ENCODE data around the gene FBXL7. TPM values are rescaled to one million over a fixed set of nuclear protein-coding genes. Genes with fewer than 3 reads are reported as not detected.

The FBXL7 gene
- total RNA-seq, 1 donor from 2014 or later = 12.3 TPM

GRCh38 chr5:15693933-15694332 is 194.0 kb downstream of the FBXL7 start:
- H3F3A ChIP-seq (ENCODE audit: low read depth) = no peaks in the 10 kb centered on the region
- H3K36me3 ChIP-seq = no peaks in the 10 kb centered on the region
- H3K9me3 ChIP-seq (ENCODE audit: low read depth) = no peaks in the 10 kb centered on the region
- no peak overlapping the region for H3K27ac ChIP-seq
- DNase-seq (ENCODE audit: low spot score) = no peak
- H3K27me3 ChIP-seq = no peaks in the 10 kb centered on the region
- no peak overlapping the region for H3K4me2 ChIP-seq
- peaks cover 17% of the 10 kb centered on the region for H3K79me2 ChIP-seq (ENCODE audit: low read depth)
- no peaks in the 10 kb centered on the region for H3K4me1 ChIP-seq
- no peak for TF ChIP-seq EZH2phosphoT487 (IDR thresholded peaks at IDR 0.05)
- TF ChIP-seq EZH2 (IDR thresholded peaks at IDR 0.05) = no peak
- TF ChIP-seq CTCF (IDR thresholded peaks at IDR 0.05) = no peak
- H3K36me3 Mint-ChIP-seq = no peaks in the 10 kb centered on the region
- peaks cover 10% of the 10 kb centered on the region for H4K20me1 ChIP-seq (ENCODE audit: low read depth)
- no peak overlapping the region for H3K27ac Mint-ChIP-seq
- no peak overlapping the region for H3K9ac ChIP-seq
- no peak overlapping the region for H3K4me3 Mint-ChIP-seq
- H3K9me3 Mint-ChIP-seq = peaks cover 3% of the 10 kb centered on the region
- no peaks in the 10 kb centered on the region for H3K27me3 Mint-ChIP-seq (ENCODE audit: insufficient read depth, low read depth)
- H3K4me1 Mint-ChIP-seq = peaks cover 32% of the 10 kb centered on the region
- H2AFZ ChIP-seq (replicated peaks) = no peak overlapping the region
- no peak overlapping the region for H3K4me3 ChIP-seq

GRCh38 chr5:15694696-15695214 is 194.8 kb downstream of the FBXL7 start:
- Histone ChIP-seq H3K4me1 (no peaks in the 10 kb centered on the region), H3K36me3 (no peaks in the 10 kb centered on the region), H3K27ac (no peak overlapping the region), H3K9me3 (ENCODE audit: low read depth) (no peaks in the 10 kb centered on the region), H3F3A (ENCODE audit: low read depth) (no peaks in the 10 kb centered on the region), H4K20me1 (ENCODE audit: low read depth) (peaks cover 10% of the 10 kb centered on the region), H3K27me3 (no peaks in the 10 kb centered on the region), H3K9ac (no peak overlapping the region), H3K4me3 (no peak overlapping the region), H3K4me2 (no peak overlapping the region), H2AFZ (replicated peaks) (no peak overlapping the region), H3K79me2 (ENCODE audit: low read depth) (peaks cover 11% of the 10 kb centered on the region)
- no peak for TF ChIP-seq EZH2 (IDR thresholded peaks at IDR 0.05)
- TF ChIP-seq CTCF (IDR thresholded peaks at IDR 0.05) = no peak
- TF ChIP-seq EZH2phosphoT487 (IDR thresholded peaks at IDR 0.05) = no peak
- peaks cover 3% of the 10 kb centered on the region for H3K9me3 Mint-ChIP-seq
- no peak overlapping the region for H3K27ac Mint-ChIP-seq
- no peak overlapping the region for H3K4me3 Mint-ChIP-seq
- peaks cover 32% of the 10 kb centered on the region for H3K4me1 Mint-ChIP-seq
- no peaks in the 10 kb centered on the region for H3K27me3 Mint-ChIP-seq (ENCODE audit: insufficient read depth, low read depth)
- no peaks in the 10 kb centered on the region for H3K36me3 Mint-ChIP-seq
- no peak for DNase-seq (ENCODE audit: low spot score)

- Histone ChIP-seq H3K9ac (no peak overlapping the region), H3K79me2 (ENCODE audit: low read depth) (peaks cover 6% of the 10 kb centered on the region), H3K36me3 (no peaks in the 10 kb centered on the region), H3K4me3 (no peak overlapping the region), H3K9me3 (ENCODE audit: low read depth) (no peaks in the 10 kb centered on the region), H3F3A (ENCODE audit: low read depth) (no peaks in the 10 kb centered on the region), H3K4me2 (no peak overlapping the region), H4K20me1 (ENCODE audit: low read depth) (peaks cover 10% of the 10 kb centered on the region), H2AFZ (replicated peaks) (no peak overlapping the region), H3K4me1 (no peaks in the 10 kb centered on the region), H3K27me3 (no peaks in the 10 kb centered on the region), H3K27ac (no peak overlapping the region)
- Mint-ChIP-seq H3K4me3 (no peak overlapping the region), H3K27me3 (ENCODE audit: insufficient read depth, low read depth) (no peaks in the 10 kb centered on the region), H3K27ac (no peak overlapping the region), H3K36me3 (no peaks in the 10 kb centered on the region), H3K4me1 (peaks cover 32% of the 10 kb centered on the region), H3K9me3 (peaks cover 3% of the 10 kb centered on the region)
- no peak for TF ChIP-seq EZH2phosphoT487 (IDR thresholded peaks at IDR 0.05)
- TF ChIP-seq CTCF (IDR thresholded peaks at IDR 0.05) = no peak
- no peak for TF ChIP-seq EZH2 (IDR thresholded peaks at IDR 0.05)
- DNase-seq (ENCODE audit: low spot score) = no peak
Observed at GRCh38 chr5:15695215-15695731, 195.3 kb downstream of the FBXL7 start.
